ENCODE results near the gene RFX2. TPM values are rescaled to one million over a fixed set of nuclear protein-coding genes. Genes with fewer than 3 reads are reported as not detected.

RFX2 gene
- total RNA-seq, 2 donors from 2014 or later = 6.6 to 11.0 TPM

- H3K36me3 ChIP-seq (ENCODE audit: control insufficient read depth, insufficient read depth, low read length) = peaks cover 5% of the 10 kb centered on the region
- Mint-ChIP-seq H3K4me3 (no peak overlapping the region), H3K4me1 (peaks cover 62% of the 10 kb centered on the region), H3K9me3 (no peaks in the 10 kb centered on the region), H3K27ac (no peak overlapping the region), H3K27me3 (ENCODE audit: insufficient read depth) (no peaks in the 10 kb centered on the region), H3K36me3 (ENCODE audit: low read depth) (peaks cover 5% of the 10 kb centered on the region)
- H3K4me1 ChIP-seq (ENCODE audit: control insufficient read depth, insufficient read depth, low read length) = no peaks in the 10 kb centered on the region
- 91 to 94% methylated on average over 11 to 14 of the region's 14 CpGs for WGBS, 2 experiments (ENCODE audit: insufficient coverage in 1 of 2, insufficient read length in 1 of 2)
- H3K9me3 ChIP-seq (ENCODE audit: control insufficient read depth, low read length) = no peaks in the 10 kb centered on the region
- no peaks in the 10 kb centered on the region for H3K27me3 ChIP-seq (ENCODE audit: control insufficient read depth, insufficient read depth, low read length, poor library complexity, severe bottlenecking)
- no peak overlapping the region for H3K4me3 ChIP-seq (ENCODE audit: low read length)
- no peak for DNase-seq
- H3K27ac ChIP-seq (ENCODE audit: low read depth, low read length) = no peak overlapping the region
- TF ChIP-seq, protein P1, sequence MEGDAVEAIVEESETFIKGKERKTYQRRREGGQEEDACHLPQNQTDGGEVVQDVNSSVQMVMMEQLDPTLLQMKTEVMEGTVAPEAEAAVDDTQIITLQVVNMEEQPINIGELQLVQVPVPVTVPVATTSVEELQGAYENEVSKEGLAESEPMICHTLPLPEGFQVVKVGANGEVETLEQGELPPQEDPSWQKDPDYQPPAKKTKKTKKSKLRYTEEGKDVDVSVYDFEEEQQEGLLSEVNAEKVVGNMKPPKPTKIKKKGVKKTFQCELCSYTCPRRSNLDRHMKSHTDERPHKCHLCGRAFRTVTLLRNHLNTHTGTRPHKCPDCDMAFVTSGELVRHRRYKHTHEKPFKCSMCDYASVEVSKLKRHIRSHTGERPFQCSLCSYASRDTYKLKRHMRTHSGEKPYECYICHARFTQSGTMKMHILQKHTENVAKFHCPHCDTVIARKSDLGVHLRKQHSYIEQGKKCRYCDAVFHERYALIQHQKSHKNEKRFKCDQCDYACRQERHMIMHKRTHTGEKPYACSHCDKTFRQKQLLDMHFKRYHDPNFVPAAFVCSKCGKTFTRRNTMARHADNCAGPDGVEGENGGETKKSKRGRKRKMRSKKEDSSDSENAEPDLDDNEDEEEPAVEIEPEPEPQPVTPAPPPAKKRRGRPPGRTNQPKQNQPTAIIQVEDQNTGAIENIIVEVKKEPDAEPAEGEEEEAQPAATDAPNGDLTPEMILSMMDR (conservative IDR thresholded peaks at IDR 0.05) = no peak
- H3K9ac ChIP-seq (ENCODE audit: extremely low read depth, low read length, poor library complexity, severe bottlenecking) = no peak overlapping the region
These were observed 150.9 kb downstream of the RFX2 start for GRCh38 chr19:5959260-5960004.

- no peak overlapping the region for H3K4me3 ChIP-seq (ENCODE audit: low read length)
- TF ChIP-seq, protein P1 (conservative IDR thresholded peaks at IDR 0.05) = no peak
- WGBS, 2 experiments (ENCODE audit: insufficient coverage in 1 of 2, insufficient read length in 1 of 2) = 92% methylated on average over 10 of the region's 10 CpGs; no CpG with 5 or more reads in 1 of the 2 experiments
- H3K9ac ChIP-seq (ENCODE audit: extremely low read depth, low read length, poor library complexity, severe bottlenecking) = no peak overlapping the region
- H3K27me3 ChIP-seq (ENCODE audit: control insufficient read depth, insufficient read depth, low read length, poor library complexity, severe bottlenecking) = no peaks in the 10 kb centered on the region
- peaks cover 68% of the 10 kb centered on the region for H3K4me1 Mint-ChIP-seq
- no peaks in the 10 kb centered on the region for H3K27me3 Mint-ChIP-seq (ENCODE audit: insufficient read depth)
- no peak overlapping the region for H3K4me3 Mint-ChIP-seq
- H3K27ac ChIP-seq (ENCODE audit: low read depth, low read length) = peak overlapping the region; percentile 25
- no peaks in the 10 kb centered on the region for H3K9me3 ChIP-seq (ENCODE audit: control insufficient read depth, low read length)
- H3K4me1 ChIP-seq (ENCODE audit: control insufficient read depth, insufficient read depth, low read length) = no peaks in the 10 kb centered on the region
- peaks cover 5% of the 10 kb centered on the region for H3K36me3 ChIP-seq (ENCODE audit: control insufficient read depth, insufficient read depth, low read length)
- H3K36me3 Mint-ChIP-seq (ENCODE audit: low read depth) = no peaks in the 10 kb centered on the region
- H3K27ac Mint-ChIP-seq = no peak overlapping the region
- DNase-seq = no peak
- H3K9me3 Mint-ChIP-seq = no peaks in the 10 kb centered on the region
These were observed 151.5 kb downstream of the RFX2 start for GRCh38 chr19:5958851-5959122.

DNA sequence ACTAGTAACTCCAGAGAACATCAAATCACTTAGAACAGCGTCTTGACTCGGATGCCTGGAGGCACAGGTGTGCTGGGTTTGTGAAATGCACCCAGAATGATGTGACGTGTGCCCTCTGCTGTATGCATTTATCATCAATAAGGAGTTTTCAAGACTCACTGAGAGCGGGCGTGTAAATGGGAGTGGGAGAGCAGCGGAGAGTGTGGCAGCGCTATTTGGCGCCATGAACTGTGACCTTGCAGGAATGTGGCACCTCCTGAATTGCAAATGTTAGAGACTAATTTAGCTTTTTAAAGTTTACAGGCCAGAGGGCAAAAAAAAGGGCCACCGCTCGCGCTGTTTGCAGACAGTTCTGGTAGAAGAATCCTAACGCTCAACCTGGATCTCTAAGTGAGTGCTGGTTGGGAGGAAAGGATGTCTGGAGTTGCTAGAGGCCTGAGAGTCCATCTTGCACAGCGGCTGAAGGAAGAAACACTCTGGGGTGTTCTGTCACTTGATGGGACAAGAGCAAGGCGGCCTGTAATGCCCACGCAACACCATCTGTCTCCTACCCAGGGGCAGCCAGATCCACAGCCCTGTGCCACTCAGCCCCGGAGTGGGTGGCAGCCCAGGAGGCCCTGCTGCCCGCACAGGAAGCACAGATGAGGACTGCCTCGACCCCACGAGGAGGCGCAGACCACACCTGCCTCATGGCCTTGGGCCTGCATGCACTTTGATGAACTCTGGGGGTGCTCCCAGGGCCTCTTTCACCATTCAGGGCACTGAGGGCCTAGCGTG lies 152.0 kb downstream of the RFX2 start:
- Mint-ChIP-seq H3K4me1 (peaks cover 72% of the 10 kb centered on the region), H3K36me3 (ENCODE audit: low read depth) (no peaks in the 10 kb centered on the region), H3K4me3 (no peak overlapping the region), H3K9me3 (no peaks in the 10 kb centered on the region), H3K27me3 (ENCODE audit: insufficient read depth) (no peaks in the 10 kb centered on the region), H3K27ac (peak overlapping the region; percentile 55)
- WGBS, 2 experiments (ENCODE audit: insufficient coverage in 1 of 2, insufficient read length in 1 of 2) = 85 to 89% methylated on average over 15 to 21 of the region's 21 CpGs
- Histone ChIP-seq H3K36me3 (ENCODE audit: control insufficient read depth, insufficient read depth, low read length) (peaks cover 5% of the 10 kb centered on the region), H3K4me1 (ENCODE audit: control insufficient read depth, insufficient read depth, low read length) (peaks cover 2% of the 10 kb centered on the region), H3K9me3 (ENCODE audit: control insufficient read depth, low read length) (no peaks in the 10 kb centered on the region), H3K4me3 (ENCODE audit: low read length) (no peak overlapping the region), H3K9ac (ENCODE audit: extremely low read depth, low read length, poor library complexity, severe bottlenecking) (no peak overlapping the region), H3K27ac (ENCODE audit: low read depth, low read length) (peak overlapping the region; percentile 25), H3K27me3 (ENCODE audit: control insufficient read depth, insufficient read depth, low read length, poor library complexity, severe bottlenecking) (no peaks in the 10 kb centered on the region)
- DNase-seq = no peak
- TF ChIP-seq, protein P1 (conservative IDR thresholded peaks at IDR 0.05) = no peak

All from endodermal cell (in vitro differentiated cells).